Astrocyte (in vitro differentiated cells and primary cell): ENCODE measurements around the gene NEB. TPM values are rescaled to one million over a fixed set of nuclear protein-coding genes. Genes with fewer than 3 reads are reported as not detected.
A peak's percentile ranks its signal among the peaks of the same experiment; 100 is the strongest.

Experiments
- DNase-seq: peaks from one replicate; pipeline ENCODE4 v3.0.0-alpha.2; 2010; ENCODE audit warnings: low read depth
- FAIRE-seq: peaks from 2 replicates; lab custom pipeline; 2011; peaks lifted over from hg19 to GRCh38; lab: Jason Lieb, UNC
- H2AFZ ChIP-seq: 2 replicates; pipeline ENCODE4 v1.6.0; 2012; ENCODE audit warnings: low read depth, low read length, inconsistent platforms
- H3K27ac ChIP-seq: 2 replicates; pipeline ENCODE4 v1.5.1; 2011; ENCODE audit warnings: low read depth, low read length, inconsistent platforms
- H3K27me3 ChIP-seq: 2 replicates; pipeline ENCODE4 v1.6.0; 2011; ENCODE audit warnings: low read length, inconsistent platforms; ENCODE audit not compliant: insufficient read depth
- H3K36me3 ChIP-seq: 2 replicates; pipeline ENCODE4 v1.5.1; 2011; ENCODE audit warnings: low read length, inconsistent platforms; ENCODE audit not compliant: insufficient read depth
- H3K4me1 ChIP-seq: 2 replicates; pipeline ENCODE4 v1.5.1; 2011; ENCODE audit warnings: low read length, inconsistent platforms; ENCODE audit not compliant: insufficient read depth
- H3K4me2 ChIP-seq: 2 replicates; pipeline ENCODE4 v1.6.0; 2012; ENCODE audit warnings: low read length, inconsistent platforms
- H3K4me3 ChIP-seq: 2 replicates; pipeline ENCODE4 v1.5.1; 2011; ENCODE audit warnings: low read depth, mild to moderate bottlenecking, low read length, inconsistent platforms; ENCODE audit not compliant: insufficient read depth
- H3K79me2 ChIP-seq: 2 replicates; pipeline ENCODE4 v1.6.0; 2012; ENCODE audit warnings: mild to moderate bottlenecking, low read length, inconsistent platforms; ENCODE audit not compliant: insufficient read depth
- H3K9ac ChIP-seq: 2 replicates; pipeline ENCODE4 v1.6.0; 2012; ENCODE audit warnings: mild to moderate bottlenecking, low read length, inconsistent platforms
- H3K9me3 ChIP-seq: 2 replicates; pipeline ENCODE4 v1.5.1; 2012; ENCODE audit warnings: low read depth, mild to moderate bottlenecking, low read length, inconsistent platforms; ENCODE audit not compliant: insufficient read depth
- H4K20me1 ChIP-seq: 2 replicates; pipeline ENCODE4 v1.6.0; 2012; ENCODE audit warnings: low read length, inconsistent platforms; ENCODE audit not compliant: insufficient read depth
- H3K27ac Mint-ChIP-seq: one replicate; pipeline ENCODE4 v1.8.0; 2021; ENCODE audit warnings: mild to moderate bottlenecking, mixed read lengths; ENCODE audit not compliant: unreplicated experiment
- H3K27me3 Mint-ChIP-seq: one replicate; pipeline ENCODE4 v1.8.0; 2021; ENCODE audit warnings: low read depth, mixed read lengths; ENCODE audit not compliant: unreplicated experiment
- H3K36me3 Mint-ChIP-seq: one replicate; pipeline ENCODE4 v1.8.0; 2021; ENCODE audit warnings: low read depth, mixed read lengths; ENCODE audit not compliant: unreplicated experiment
- H3K4me1 Mint-ChIP-seq: one replicate; pipeline ENCODE4 v1.8.0; 2021; ENCODE audit warnings: low read depth, mixed read lengths; ENCODE audit not compliant: unreplicated experiment
- H3K4me3 Mint-ChIP-seq: one replicate; pipeline ENCODE4 v1.8.0; 2021; ENCODE audit warnings: mild to moderate bottlenecking, moderate library complexity, mixed read lengths; ENCODE audit not compliant: unreplicated experiment
- H3K9me3 Mint-ChIP-seq: one replicate; pipeline ENCODE4 v1.8.0; 2021; ENCODE audit warnings: mild to moderate bottlenecking, mixed read lengths; ENCODE audit not compliant: unreplicated experiment
- CTCF ChIP-seq: IDR thresholded peaks from 2 replicates; pipeline ENCODE4 v1.5.1; 2011; ENCODE audit warnings: low read depth, mild to moderate bottlenecking, inconsistent platforms, low read length, moderate library complexity; ENCODE audit not compliant: insufficient read depth
- EZH2 ChIP-seq: IDR thresholded peaks from 2 replicates; pipeline ENCODE4 v1.6.1; 2012; ENCODE audit warnings: mild to moderate bottlenecking, low read length, inconsistent platforms; ENCODE audit not compliant: insufficient read depth
- total RNA-seq: library from RNA; stranded (reverse); gene quantifications from 2 replicates; pipeline ENCODE4 v1.2.1, GENCODE V29; 2021

Gene NEB
- total RNA-seq, 1 donor from 2014 or later = 0.82 TPM

DNA sequence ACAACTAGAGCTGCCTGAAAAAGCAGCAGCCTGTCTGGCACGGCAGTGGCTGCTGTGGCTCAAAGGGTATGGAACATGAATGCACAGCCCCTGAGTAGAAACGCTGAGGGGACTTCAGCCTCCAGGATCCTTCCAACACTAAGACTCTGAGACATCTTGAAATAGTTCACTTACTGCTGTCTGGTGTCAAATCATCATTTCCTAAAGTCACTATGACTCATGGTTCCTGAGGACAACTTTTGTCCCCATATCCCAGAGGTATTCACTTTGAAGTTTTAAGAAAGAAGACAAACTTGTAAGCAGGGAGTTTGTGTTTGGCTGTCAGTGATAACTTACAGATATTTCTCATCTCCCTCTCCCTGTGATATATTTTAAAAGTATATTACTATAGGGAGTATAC is 33.3 kb upstream of the NEB start:
- Histone ChIP-seq H3K9ac (no peak overlapping the region), H3K36me3 (no peaks in the 10 kb centered on the region), H3K9me3 (no peaks in the 10 kb centered on the region), H3K4me3 (no peak overlapping the region), H3K27me3 (no peaks in the 10 kb centered on the region), H3K27ac (no peak overlapping the region), H3K4me2 (no peak overlapping the region), H3K79me2 (no peaks in the 10 kb centered on the region), H3K4me1 (peaks cover 3% of the 10 kb centered on the region), H2AFZ (no peak overlapping the region), H4K20me1 (no peaks in the 10 kb centered on the region)
- peaks cover 14% of the 10 kb centered on the region for H3K4me1 Mint-ChIP-seq
- H3K4me3 Mint-ChIP-seq = no peak overlapping the region
- FAIRE-seq (no peak), DNase-seq (no peak)
- no peak overlapping the region for H3K27ac Mint-ChIP-seq
- H3K9me3 Mint-ChIP-seq = no peaks in the 10 kb centered on the region
- TF ChIP-seq EZH2 = no peak
- TF ChIP-seq CTCF = no peak
- peaks cover 10% of the 10 kb centered on the region for H3K36me3 Mint-ChIP-seq
- no peaks in the 10 kb centered on the region for H3K27me3 Mint-ChIP-seq

- H3K9me3 Mint-ChIP-seq = no peaks in the 10 kb centered on the region
- no peak for FAIRE-seq
- no peaks in the 10 kb centered on the region for H3K4me1 ChIP-seq
- H3K27ac Mint-ChIP-seq = no peak overlapping the region
- no peak overlapping the region for H3K9ac ChIP-seq
- no peak overlapping the region for H3K4me2 ChIP-seq
- H4K20me1 ChIP-seq = no peaks in the 10 kb centered on the region
- H3K4me3 Mint-ChIP-seq = no peak overlapping the region
- no peaks in the 10 kb centered on the region for H3K36me3 ChIP-seq
- no peak overlapping the region for H3K4me3 ChIP-seq
- H3K4me1 Mint-ChIP-seq = peaks cover 14% of the 10 kb centered on the region
- H3K36me3 Mint-ChIP-seq = peaks cover 10% of the 10 kb centered on the region
- H3K27me3 ChIP-seq = no peaks in the 10 kb centered on the region
- no peak for TF ChIP-seq CTCF
- TF ChIP-seq EZH2 = no peak
- no peak for DNase-seq
- no peaks in the 10 kb centered on the region for H3K79me2 ChIP-seq
- H3K27ac ChIP-seq = no peak overlapping the region
- H2AFZ ChIP-seq = no peak overlapping the region
- H3K27me3 Mint-ChIP-seq = no peaks in the 10 kb centered on the region
- no peaks in the 10 kb centered on the region for H3K9me3 ChIP-seq
Observed at GRCh38 chr2:151766437-151767153, 32.3 kb upstream of the NEB start.

DNA sequence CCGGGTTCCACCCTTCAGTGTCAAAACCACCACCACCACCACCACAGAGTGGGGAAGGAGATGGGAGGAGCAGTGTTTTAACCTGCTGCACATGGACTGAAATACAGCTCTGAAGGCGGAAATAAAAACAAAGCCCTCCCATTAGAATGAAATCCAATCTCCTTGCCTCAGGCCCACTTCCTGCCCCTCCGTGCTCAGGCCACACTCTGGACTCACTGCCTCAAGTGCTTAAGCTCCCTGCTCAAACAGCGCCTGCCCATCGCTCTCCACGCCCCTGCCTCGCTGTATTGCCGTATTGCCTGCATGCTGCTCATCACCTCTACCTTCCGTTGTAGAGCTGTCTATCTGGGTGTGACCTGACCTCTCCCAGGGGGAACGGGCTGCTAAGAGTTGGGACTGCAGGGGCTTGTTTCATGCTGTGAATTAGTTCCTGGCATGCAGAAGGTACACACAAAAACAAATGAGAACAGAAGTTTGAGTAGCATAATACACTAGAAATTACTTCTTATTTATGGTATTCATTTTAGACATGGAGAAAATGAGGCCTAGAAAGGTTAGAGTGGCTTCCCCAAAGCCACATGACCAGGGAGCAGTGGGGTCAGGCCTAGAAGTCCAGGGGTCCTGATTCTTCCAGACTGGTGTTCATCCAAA is 31.6 kb upstream of the NEB start:
- DNase-seq (no peak), FAIRE-seq (no peak)
- Histone ChIP-seq H3K27me3 (no peaks in the 10 kb centered on the region), H3K36me3 (no peaks in the 10 kb centered on the region), H3K79me2 (no peaks in the 10 kb centered on the region), H3K4me1 (no peaks in the 10 kb centered on the region), H4K20me1 (no peaks in the 10 kb centered on the region), H3K4me2 (no peak overlapping the region), H3K9ac (no peak overlapping the region), H3K4me3 (no peak overlapping the region), H3K9me3 (no peaks in the 10 kb centered on the region), H3K27ac (no peak overlapping the region), H2AFZ (no peak overlapping the region)
- Mint-ChIP-seq H3K27me3 (no peaks in the 10 kb centered on the region), H3K27ac (peak overlapping the region; percentile 34), H3K4me1 (peaks cover 14% of the 10 kb centered on the region), H3K9me3 (no peaks in the 10 kb centered on the region), H3K36me3 (peaks cover 10% of the 10 kb centered on the region), H3K4me3 (no peak overlapping the region)
- no peak for TF ChIP-seq EZH2
- TF ChIP-seq CTCF = no peak
